Measurements from ENCODE around the gene PDE4B. TPM values are rescaled to one million over a fixed set of nuclear protein-coding genes. Genes with fewer than 3 reads are reported as not detected.
"Not testable (repeated sequence)": the region's sequence is repeated elsewhere in the genome, so short reads cannot be mapped to it uniquely, and the experiment has no call there.

The PDE4B gene
- total RNA-seq, 1 donor from 2014 or later, result 33.3 TPM

GRCh38 chr1:65953170-65953569 lies 160.5 kb downstream of the PDE4B start:
- no peak for DNase-seq

- DNase-seq, result no peak
These were observed 162.4 kb downstream of the PDE4B start for GRCh38 chr1:65955071-65955470.

- no peak for DNase-seq
These were observed 162.8 kb downstream of the PDE4B start for GRCh38 chr1:65955503-65955902.

- DNase-seq, result peak; percentile 34
These were observed 166.1 kb downstream of the PDE4B start for GRCh38 chr1:65958561-65959350.

GRCh38 chr1:65959896-65960567 lies 167.3 kb downstream of the PDE4B start:
- no peak for DNase-seq

- no peak for DNase-seq
These were observed 170.6 kb downstream of the PDE4B start for GRCh38 chr1:65963156-65963888.

GRCh38 chr1:65964123-65964522 lies 171.4 kb downstream of the PDE4B start:
- no peak for DNase-seq

- no peak for DNase-seq
These were observed 172.7 kb downstream of the PDE4B start for GRCh38 chr1:65965112-65965996.

GRCh38 chr1:65967492-65967891 lies 174.8 kb downstream of the PDE4B start:
- DNase-seq, result not testable (repeated sequence)

GRCh38 chr1:65971547-65971946 lies 178.9 kb downstream of the PDE4B start:
- DNase-seq, result no peak

GRCh38 chr1:65975708-65976107 lies 183.0 kb downstream of the PDE4B start:
- DNase-seq, result no peak

- DNase-seq, result peak; percentile 8
These were observed 186.7 kb downstream of the PDE4B start for GRCh38 chr1:65979136-65980044.

- DNase-seq, result no peak
These were observed 187.5 kb downstream of the PDE4B start for GRCh38 chr1:65980237-65980636.

GRCh38 chr1:65983500-65983899 lies 190.8 kb downstream of the PDE4B start:
- DNase-seq, result no peak

GRCh38 chr1:65985393-65986066 lies 192.8 kb downstream of the PDE4B start:
- DNase-seq, result no peak

- no peak for DNase-seq
These were observed 193.5 kb downstream of the PDE4B start for GRCh38 chr1:65986146-65986545.

GRCh38 chr1:65990161-65990560 lies 197.5 kb downstream of the PDE4B start:
- no peak for DNase-seq

- no peak for DNase-seq
These were observed 199.0 kb downstream of the PDE4B start for GRCh38 chr1:65991694-65992093.

- no peak for DNase-seq
These were observed 199.6 kb downstream of the PDE4B start for GRCh38 chr1:65992165-65992821.

GRCh38 chr1:65992831-65993271 lies 200.2 kb downstream of the PDE4B start:
- DNase-seq, result no peak
